HEK293T (cell line): ENCODE measurements around the gene HNRNPL.

Experiments
- FOXM1 ChIP-seq: fragments of 450-650 bp; IDR thresholded peaks from 2 replicates; pipeline ENCODE4 v1.6.1; 2017; ENCODE audit warnings: mild to moderate bottlenecking, borderline replicate concordance
- SP1 ChIP-seq: fragments of 450-650 bp; IDR thresholded peaks from 2 replicates; pipeline ENCODE4 v1.6.1; 2017

- TF ChIP-seq FOXM1 (no peak), SP1 (no peak)
These were observed 33.5 kb upstream of the HNRNPL start for GRCh38 chr19:38883286-38883685.
